ENCODE data around the gene RNF167. TPM values are rescaled to one million over a fixed set of nuclear protein-coding genes. Genes with fewer than 3 reads are reported as not detected.

The RNF167 gene
- total RNA-seq, 1 donor from 2014 or later: 90.7 TPM

DNA sequence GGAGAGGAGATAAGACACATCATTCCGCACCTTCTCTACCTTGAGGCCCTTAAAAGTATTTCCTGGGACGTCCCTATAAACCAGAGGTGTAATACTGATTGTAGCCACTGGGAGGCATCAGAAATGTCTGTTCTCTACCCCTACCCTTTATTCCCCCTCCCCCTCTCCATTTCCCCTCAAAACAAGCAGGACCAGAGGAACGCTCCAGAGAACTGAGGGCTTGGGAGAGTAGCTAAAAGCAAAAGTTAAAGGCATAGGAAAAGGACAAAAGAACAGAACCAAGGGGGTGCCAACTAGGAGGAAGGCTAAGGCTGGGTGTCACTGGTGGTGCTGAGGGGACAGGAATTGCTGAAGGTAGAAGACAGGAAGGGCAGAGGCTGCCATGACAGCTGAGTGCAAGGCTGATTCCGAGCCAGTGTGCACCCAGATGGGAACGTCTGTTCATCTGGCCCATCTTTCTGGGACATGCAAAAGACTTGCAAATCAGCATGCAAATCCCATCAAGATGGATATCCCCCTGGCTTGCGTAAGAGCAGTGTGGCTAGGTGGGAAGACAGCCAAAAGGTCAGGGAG, 40.7 kb downstream of the RNF167 start:
- intact Hi-C loops (cut with micrococcal nuclease): no loop called here
- H3K27ac ChIP-seq (replicated peaks): no peak overlapping the region

DNA sequence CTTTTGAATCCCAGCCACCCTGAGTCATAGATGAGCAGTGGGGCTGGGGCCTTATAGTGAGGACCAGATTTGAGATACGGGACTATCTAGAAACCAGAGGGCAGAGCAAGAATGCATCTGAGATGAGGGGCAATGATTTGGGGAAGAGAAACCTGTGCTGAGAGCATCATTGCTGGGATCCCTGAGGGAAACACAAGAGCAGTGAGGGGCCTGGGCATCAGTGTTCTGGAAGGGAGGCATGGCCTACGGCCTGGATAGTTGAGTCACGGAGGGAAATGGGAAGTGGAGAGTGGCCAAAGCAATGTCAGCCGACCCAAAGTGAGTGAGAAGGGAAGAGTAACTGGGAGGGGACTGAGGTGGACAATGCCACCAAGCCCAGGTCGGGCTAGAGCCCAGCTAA, 42.2 kb downstream of the RNF167 start:
- H3K36me3 ChIP-seq: peaks cover 61% of the 10 kb centered on the region
- no peak for DNase-seq
- peaks cover 22% of the 10 kb centered on the region for H3K4me1 ChIP-seq
- intact Hi-C loops (cut with micrococcal nuclease): no loop called here
- no peak for TF ChIP-seq CTCF (IDR thresholded peaks at IDR 0.05; ENCODE audit: borderline replicate concordance)
- H3K4me3 ChIP-seq: no peak overlapping the region
- H3K9me3 ChIP-seq (replicated peaks): no peaks in the 10 kb centered on the region
- no peaks in the 10 kb centered on the region for H3K27me3 ChIP-seq (ENCODE audit: low read depth)
- no peak overlapping the region for H3K27ac ChIP-seq (replicated peaks)

More for the DNA sequence above, 40.7 kb downstream of the RNF167 start:
- peaks cover 76% of the 10 kb centered on the region for H3K36me3 ChIP-seq
- no peaks in the 10 kb centered on the region for H3K27me3 ChIP-seq (ENCODE audit: low read depth)
- H3K4me3 ChIP-seq: no peak overlapping the region
- peaks cover 10% of the 10 kb centered on the region for H3K4me1 ChIP-seq
- no peaks in the 10 kb centered on the region for H3K9me3 ChIP-seq (replicated peaks)
- no peak for DNase-seq
- TF ChIP-seq CTCF (IDR thresholded peaks at IDR 0.05; ENCODE audit: borderline replicate concordance): peak; percentile 80

- Histone ChIP-seq H3K27ac (replicated peaks) (peak overlapping the region; percentile 95), H3K27me3 (ENCODE audit: low read depth) (no peaks in the 10 kb centered on the region), H3K4me1 (peaks cover 39% of the 10 kb centered on the region), H3K4me3 (peak overlapping the region; percentile 90), H3K36me3 (peaks cover 25% of the 10 kb centered on the region), H3K9me3 (replicated peaks) (no peaks in the 10 kb centered on the region)
- TF ChIP-seq CTCF (IDR thresholded peaks at IDR 0.05; ENCODE audit: borderline replicate concordance): no peak
- intact Hi-C loops (cut with micrococcal nuclease): no loop called here
- DNase-seq: no peak
Observed at GRCh38 chr17:4986403-4986802, 46.3 kb downstream of the RNF167 start.

GRCh38 chr17:4986951-4987766, 47.1 kb downstream of the RNF167 start, which contains the start of gene CAMTA2:
Gene CAMTA2 (minus strand): TSS chr17:4987675. CDS start chr17:4986222, 1,453 bp downstream.
- TF ChIP-seq CTCF (IDR thresholded peaks at IDR 0.05; ENCODE audit: borderline replicate concordance): peak; percentile 83
- intact Hi-C loops (cut with micrococcal nuclease): no loop called here
- Histone ChIP-seq H3K4me1 (peaks cover 39% of the 10 kb centered on the region), H3K36me3 (peaks cover 19% of the 10 kb centered on the region), H3K27ac (replicated peaks) (peak within 1 kb of the TSS; percentile 95), H3K9me3 (replicated peaks) (no peaks in the 10 kb centered on the region), H3K27me3 (ENCODE audit: low read depth) (no peaks in the 10 kb centered on the region), H3K4me3 (peak within 1 kb of the TSS; percentile 90)
- DNase-seq: peak; percentile 95

- no peak for TF ChIP-seq CTCF (IDR thresholded peaks at IDR 0.05; ENCODE audit: borderline replicate concordance)
Observed at GRCh38 chr17:4987767-4988567, 47.9 kb downstream of the RNF167 start.

More at GRCh38 chr17:4987767-4988567, 47.9 kb downstream of the RNF167 start:
- DNase-seq: peak; percentile 50
- intact Hi-C loops (cut with micrococcal nuclease): no loop called here
- H3K27ac ChIP-seq (replicated peaks): peak overlapping the region; percentile 95
- H3K4me3 ChIP-seq: peak overlapping the region; percentile 90
- no peaks in the 10 kb centered on the region for H3K9me3 ChIP-seq (replicated peaks)
- no peaks in the 10 kb centered on the region for H3K27me3 ChIP-seq (ENCODE audit: low read depth)
- peaks cover 12% of the 10 kb centered on the region for H3K36me3 ChIP-seq
- H3K4me1 ChIP-seq: peaks cover 39% of the 10 kb centered on the region
